ENCODE measurements around the gene NRXN2.

NRXN2 gene

DNA sequence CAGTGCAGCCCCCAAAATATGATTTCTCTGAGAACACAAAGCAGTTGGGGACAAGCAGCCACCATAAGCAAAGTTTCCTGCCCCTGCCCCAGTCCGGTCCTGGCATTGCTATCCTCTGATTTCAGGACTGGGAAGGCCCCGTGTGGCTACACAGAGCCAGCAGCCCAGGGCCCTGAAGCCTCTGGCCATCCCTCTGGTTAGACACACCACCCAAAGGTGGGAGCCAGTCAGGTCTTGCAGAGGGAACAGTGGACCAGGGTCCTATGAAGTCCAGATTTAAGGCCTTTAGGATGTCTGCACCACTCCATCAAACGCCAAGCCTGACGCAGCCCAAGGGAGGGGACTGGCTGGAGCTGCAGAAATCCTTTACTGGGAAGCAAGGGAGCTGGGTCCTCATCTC, 68.6 kb downstream of the NRXN2 start:
- H3K4me1 ChIP-seq (ENCODE audit: control insufficient read depth, low read length), result peaks cover 21% of the 10 kb centered on the region
- H3K9me2 ChIP-seq (replicated peaks; ENCODE audit: control insufficient read depth, low read length), result no peaks in the 10 kb centered on the region
- no peaks in the 10 kb centered on the region for H3K9me3 ChIP-seq (ENCODE audit: control insufficient read depth, insufficient read depth, low read length)
- H3F3A ChIP-seq (ENCODE audit: control insufficient read depth, insufficient read depth), result no peaks in the 10 kb centered on the region
- H4K20me1 ChIP-seq (ENCODE audit: control insufficient read depth, insufficient read depth, low read depth, low read length), result no peaks in the 10 kb centered on the region
- no peaks in the 10 kb centered on the region for H3K79me2 ChIP-seq (ENCODE audit: control insufficient read depth, low read length)
- no peak overlapping the region for H3K4me3 ChIP-seq (ENCODE audit: low read length)
- no peaks in the 10 kb centered on the region for H3K27me3 ChIP-seq (ENCODE audit: control insufficient read depth, low read length)
- TF ChIP-seq, protein P1, sequence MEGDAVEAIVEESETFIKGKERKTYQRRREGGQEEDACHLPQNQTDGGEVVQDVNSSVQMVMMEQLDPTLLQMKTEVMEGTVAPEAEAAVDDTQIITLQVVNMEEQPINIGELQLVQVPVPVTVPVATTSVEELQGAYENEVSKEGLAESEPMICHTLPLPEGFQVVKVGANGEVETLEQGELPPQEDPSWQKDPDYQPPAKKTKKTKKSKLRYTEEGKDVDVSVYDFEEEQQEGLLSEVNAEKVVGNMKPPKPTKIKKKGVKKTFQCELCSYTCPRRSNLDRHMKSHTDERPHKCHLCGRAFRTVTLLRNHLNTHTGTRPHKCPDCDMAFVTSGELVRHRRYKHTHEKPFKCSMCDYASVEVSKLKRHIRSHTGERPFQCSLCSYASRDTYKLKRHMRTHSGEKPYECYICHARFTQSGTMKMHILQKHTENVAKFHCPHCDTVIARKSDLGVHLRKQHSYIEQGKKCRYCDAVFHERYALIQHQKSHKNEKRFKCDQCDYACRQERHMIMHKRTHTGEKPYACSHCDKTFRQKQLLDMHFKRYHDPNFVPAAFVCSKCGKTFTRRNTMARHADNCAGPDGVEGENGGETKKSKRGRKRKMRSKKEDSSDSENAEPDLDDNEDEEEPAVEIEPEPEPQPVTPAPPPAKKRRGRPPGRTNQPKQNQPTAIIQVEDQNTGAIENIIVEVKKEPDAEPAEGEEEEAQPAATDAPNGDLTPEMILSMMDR (IDR thresholded peaks at IDR 0.05; ENCODE audit: low read depth, low read length, poor library complexity, severe bottlenecking), result no peak
- TF ChIP-seq EZH2phosphoT487 (IDR thresholded peaks at IDR 0.05; ENCODE audit: borderline replicate concordance, low read length), result no peak
- H3K4me2 ChIP-seq (ENCODE audit: low read length), result peak overlapping the region; percentile 32; the same call in 1 of the 2 replicates
- H3K27ac ChIP-seq (ENCODE audit: low read depth, low read length), result no peak overlapping the region
- no peaks in the 10 kb centered on the region for H3K36me3 ChIP-seq (ENCODE audit: control insufficient read depth, low read length)

DNA sequence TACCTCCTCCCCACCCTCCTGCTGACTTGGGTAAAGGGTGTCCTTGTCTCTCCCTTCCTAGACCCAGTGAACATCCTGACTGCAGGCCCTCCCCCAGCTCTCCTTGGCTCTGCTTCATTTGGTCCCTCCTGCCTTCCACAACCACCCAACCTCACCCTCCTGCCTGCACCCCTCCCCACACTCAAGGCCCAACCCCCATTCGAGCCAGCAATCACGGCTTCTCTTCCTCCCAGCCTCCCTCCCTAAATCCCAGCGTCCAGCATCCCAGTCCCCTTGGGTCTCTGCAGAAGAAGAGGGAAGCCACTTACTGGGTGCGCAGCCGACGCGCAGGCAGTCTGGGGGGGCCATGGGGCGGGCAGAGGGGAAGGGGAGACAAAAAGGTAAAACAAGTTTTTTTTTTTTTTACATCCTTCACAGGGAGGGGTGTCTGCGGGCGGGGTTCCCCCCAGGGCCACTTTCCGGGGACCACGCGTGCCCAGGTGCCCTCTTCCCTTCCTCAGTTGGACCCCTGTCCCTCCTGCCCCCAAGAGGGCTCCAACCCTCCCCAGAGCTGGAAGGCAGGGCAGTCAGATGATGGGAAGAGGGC, 69.5 kb downstream of the NRXN2 start:
- Histone ChIP-seq H3K27ac (ENCODE audit: low read depth, low read length) (no peak overlapping the region), H4K20me1 (ENCODE audit: control insufficient read depth, insufficient read depth, low read depth, low read length) (no peaks in the 10 kb centered on the region), H3K36me3 (ENCODE audit: control insufficient read depth, low read length) (no peaks in the 10 kb centered on the region), H3K79me2 (ENCODE audit: control insufficient read depth, low read length) (no peaks in the 10 kb centered on the region), H3K4me3 (ENCODE audit: low read length) (no peak overlapping the region), H3K27me3 (ENCODE audit: control insufficient read depth, low read length) (no peaks in the 10 kb centered on the region), H3K4me2 (ENCODE audit: low read length) (no peak overlapping the region), H3K4me1 (ENCODE audit: control insufficient read depth, low read length) (peaks cover 21% of the 10 kb centered on the region), H3F3A (ENCODE audit: control insufficient read depth, insufficient read depth) (no peaks in the 10 kb centered on the region), H3K9me2 (replicated peaks; ENCODE audit: control insufficient read depth, low read length) (no peaks in the 10 kb centered on the region), H3K9me3 (ENCODE audit: control insufficient read depth, insufficient read depth, low read length) (no peaks in the 10 kb centered on the region)
- TF ChIP-seq, protein P1 (IDR thresholded peaks at IDR 0.05; ENCODE audit: low read depth, low read length, poor library complexity, severe bottlenecking), result peak; percentile 49
- no peak for TF ChIP-seq EZH2phosphoT487 (IDR thresholded peaks at IDR 0.05; ENCODE audit: borderline replicate concordance, low read length)

DNA sequence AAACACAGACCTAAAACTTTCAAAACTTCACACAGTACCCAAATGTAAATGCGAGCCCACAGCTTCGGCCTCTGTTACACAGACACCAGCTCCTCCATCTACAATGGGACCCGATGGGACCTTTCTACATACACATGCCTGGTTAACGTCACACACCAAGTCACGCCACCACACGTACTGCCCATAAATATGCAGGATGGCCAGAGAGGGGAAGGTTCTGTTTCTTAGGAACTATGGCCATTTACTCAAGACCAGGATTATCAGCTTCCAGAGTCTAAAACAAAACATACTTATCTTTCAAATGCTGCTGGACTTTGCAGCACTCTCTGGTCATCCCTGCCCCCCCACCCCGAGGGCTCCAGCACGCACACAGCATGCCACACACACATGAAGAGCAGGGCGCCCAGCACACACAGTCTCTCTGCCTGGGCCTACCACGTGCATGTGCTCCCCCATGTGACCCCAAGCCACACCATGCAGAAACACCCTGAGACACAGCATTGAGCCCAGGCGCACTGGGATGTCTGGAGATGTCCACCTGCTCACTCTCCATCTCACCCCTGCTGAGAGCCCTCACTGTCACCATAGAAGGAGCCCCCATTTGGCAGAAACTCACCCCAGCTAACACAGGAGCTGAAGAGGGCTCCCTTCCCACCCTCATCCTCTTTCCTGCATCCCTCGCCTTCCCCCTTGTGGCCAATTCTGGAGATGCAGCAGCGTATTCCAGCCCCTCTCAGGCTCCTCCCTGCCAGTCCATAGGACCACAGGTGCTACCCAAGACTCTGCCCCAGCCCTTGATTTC, 70.2 kb downstream of the NRXN2 start:
- no peak overlapping the region for H3K27ac ChIP-seq (ENCODE audit: low read depth, low read length)
- H3F3A ChIP-seq (ENCODE audit: control insufficient read depth, insufficient read depth), result no peaks in the 10 kb centered on the region
- H3K9me2 ChIP-seq (replicated peaks; ENCODE audit: control insufficient read depth, low read length), result no peaks in the 10 kb centered on the region
- no peaks in the 10 kb centered on the region for H3K79me2 ChIP-seq (ENCODE audit: control insufficient read depth, low read length)
- no peak overlapping the region for H3K4me2 ChIP-seq (ENCODE audit: low read length)
- H3K4me3 ChIP-seq (ENCODE audit: low read length), result no peak overlapping the region
- H3K36me3 ChIP-seq (ENCODE audit: control insufficient read depth, low read length), result no peaks in the 10 kb centered on the region
- no peaks in the 10 kb centered on the region for H3K9me3 ChIP-seq (ENCODE audit: control insufficient read depth, insufficient read depth, low read length)
- H3K27me3 ChIP-seq (ENCODE audit: control insufficient read depth, low read length), result no peaks in the 10 kb centered on the region
- H4K20me1 ChIP-seq (ENCODE audit: control insufficient read depth, insufficient read depth, low read depth, low read length), result no peaks in the 10 kb centered on the region
- H3K4me1 ChIP-seq (ENCODE audit: control insufficient read depth, low read length), result peaks cover 21% of the 10 kb centered on the region
- TF ChIP-seq, protein P1 (IDR thresholded peaks at IDR 0.05; ENCODE audit: low read depth, low read length, poor library complexity, severe bottlenecking), result peak; percentile 94
- no peak for TF ChIP-seq EZH2phosphoT487 (IDR thresholded peaks at IDR 0.05; ENCODE audit: borderline replicate concordance, low read length)
